Adrenal gland (tissue), 5 donors: ENCODE data around the gene TOMM20.

Source experiments
- POLR2A ChIP-seq, 2 donors: fragments of 450-650 bp; IDR thresholded peaks; one replicate each; pipeline ENCODE4 v1.6.1; 2017; ENCODE audit warnings: antibody characterized with exemption in 2 of 2, mild to moderate bottlenecking in 2 of 2, moderate library complexity in 1 of 2
- TF ChIP-seq, protein P1 (sequence below), 6 experiments: fragments of 450-650 bp in 4 of 6; fragments of 200-600 bp in 2 of 6; sonication (generic) in 1 of 6; IDR thresholded peaks; 1 replicate in 5 of 6; 2 replicates in 1 of 6; pipeline versions ENCODE4 v1.5.1 to v1.8.0; 2016 to 2021; ENCODE audit warnings: antibody characterized with exemption in 6 of 6, mild to moderate bottlenecking in 2 of 6, moderate library complexity in 1 of 6
- donor health status: DM: no; HTN: no; CAD: no.

DNA sequence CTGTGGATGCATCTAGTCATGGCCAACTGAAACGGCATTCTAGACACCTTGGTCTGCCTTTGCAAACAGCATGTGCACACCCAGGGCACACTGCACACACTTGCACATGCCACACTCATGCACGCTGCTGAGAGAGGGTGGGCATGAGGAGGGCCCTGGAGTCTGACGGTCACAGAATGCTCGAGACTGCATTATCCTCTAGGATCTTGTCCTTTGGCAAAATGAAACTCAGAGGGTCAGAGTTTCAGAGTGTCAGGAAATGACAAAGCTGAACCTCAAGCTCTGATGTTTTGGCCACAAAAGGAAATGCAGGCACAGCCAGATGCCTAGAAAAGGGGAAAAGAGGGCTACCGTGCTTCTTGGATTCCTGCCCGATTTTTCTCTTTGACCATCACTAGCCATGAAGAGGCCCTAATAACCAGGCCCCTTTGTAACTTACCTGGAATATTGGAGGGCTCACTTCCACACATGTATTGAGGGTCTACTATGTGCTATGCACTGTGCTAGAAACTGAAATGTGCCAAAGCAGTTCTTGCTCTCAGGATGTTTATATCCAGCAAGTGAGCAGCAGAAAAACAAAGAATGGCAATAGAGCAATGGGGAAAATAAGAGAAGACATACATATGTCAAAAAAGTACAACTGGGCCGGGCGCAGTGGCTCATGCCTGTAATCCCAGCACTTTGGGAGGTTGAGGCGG, 65.4 kb downstream of the TOMM20 start:
- TF ChIP-seq, protein P1, sequence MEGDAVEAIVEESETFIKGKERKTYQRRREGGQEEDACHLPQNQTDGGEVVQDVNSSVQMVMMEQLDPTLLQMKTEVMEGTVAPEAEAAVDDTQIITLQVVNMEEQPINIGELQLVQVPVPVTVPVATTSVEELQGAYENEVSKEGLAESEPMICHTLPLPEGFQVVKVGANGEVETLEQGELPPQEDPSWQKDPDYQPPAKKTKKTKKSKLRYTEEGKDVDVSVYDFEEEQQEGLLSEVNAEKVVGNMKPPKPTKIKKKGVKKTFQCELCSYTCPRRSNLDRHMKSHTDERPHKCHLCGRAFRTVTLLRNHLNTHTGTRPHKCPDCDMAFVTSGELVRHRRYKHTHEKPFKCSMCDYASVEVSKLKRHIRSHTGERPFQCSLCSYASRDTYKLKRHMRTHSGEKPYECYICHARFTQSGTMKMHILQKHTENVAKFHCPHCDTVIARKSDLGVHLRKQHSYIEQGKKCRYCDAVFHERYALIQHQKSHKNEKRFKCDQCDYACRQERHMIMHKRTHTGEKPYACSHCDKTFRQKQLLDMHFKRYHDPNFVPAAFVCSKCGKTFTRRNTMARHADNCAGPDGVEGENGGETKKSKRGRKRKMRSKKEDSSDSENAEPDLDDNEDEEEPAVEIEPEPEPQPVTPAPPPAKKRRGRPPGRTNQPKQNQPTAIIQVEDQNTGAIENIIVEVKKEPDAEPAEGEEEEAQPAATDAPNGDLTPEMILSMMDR (IDR thresholded peaks at IDR 0.05) = no peak
- TF ChIP-seq POLR2A (IDR thresholded peaks at IDR 0.05) = no peak
